Peyer's patch (tissue), 4 donors: ENCODE measurements around the gene ASXL1.

Experiments used
- CTCF ChIP-seq, 6 experiments: fragments of 450-650 bp in 4 of 6; fragments of 200-600 bp in 2 of 6; sonication (generic) in 1 of 6; IDR thresholded peaks; one replicate each; pipeline ENCODE4 v1.5.1; 2017 to 2019; ENCODE audit warnings: antibody characterized with exemption in 6 of 6, mild to moderate bottlenecking in 3 of 6, moderate library complexity in 1 of 6
- POLR2A ChIP-seq, 2 donors: fragments of 450-650 bp; IDR thresholded peaks; one replicate each; pipeline ENCODE4 v1.5.1; 2017; ENCODE audit warnings: antibody characterized with exemption in 2 of 2, mild to moderate bottlenecking in 2 of 2, moderate library complexity in 2 of 2

GRCh38 chr20:32472581-32473207 lies 114.6 kb downstream of the ASXL1 start:
- TF ChIP-seq CTCF (IDR thresholded peaks at IDR 0.05) (no peak), POLR2A (IDR thresholded peaks at IDR 0.05) (no peak)
